Testis (tissue), 3 donors: ENCODE measurements around the gene GEMIN5. TPM values are rescaled to one million over a fixed set of nuclear protein-coding genes. Genes with fewer than 3 reads are reported as not detected.

Experiments
- DNase-seq: peaks from one replicate; pipeline ENCODE4 v3.0.0-alpha.2; 2019
- H3K27ac ChIP-seq, 2 donors: fragments of 200-600 bp; sonication (generic); one replicate each; pipeline ENCODE4 v1.5.1; 2019
- H3K27me3 ChIP-seq: fragments of 200-600 bp; sonication (generic); one replicate; pipeline ENCODE4 v1.5.1; 2019
- H3K36me3 ChIP-seq: fragments of 200-600 bp; sonication (generic); one replicate; pipeline ENCODE4 v1.5.1; 2017; ENCODE audit warnings: low read depth; ENCODE audit errors: missing control alignments
- H3K4me1 ChIP-seq: fragments of 200-600 bp; sonication (generic); one replicate; pipeline ENCODE4 v1.5.1; 2019
- H3K4me3 ChIP-seq, 2 donors: fragments of 200-600 bp; sonication (generic); one replicate each; pipeline ENCODE4 v1.5.1; 2017 to 2019
- H3K9me3 ChIP-seq: fragments of 200-600 bp; sonication (generic); one replicate; pipeline ENCODE4 v1.5.1; 2017
- CTCF ChIP-seq, 3 experiments: fragments of 450-650 bp in 2 of 3; fragments of 200-600 bp in 1 of 3; sonication (generic) in 1 of 3; IDR thresholded peaks; one replicate each; pipeline ENCODE4 v1.5.1; 2016 to 2019; ENCODE audit warnings: antibody characterized with exemption in 3 of 3, mild to moderate bottlenecking in 2 of 3, moderate library complexity in 1 of 3
- POLR2A ChIP-seq: fragments of 450-650 bp; IDR thresholded peaks from one replicate; pipeline ENCODE4 v1.6.1; 2017; ENCODE audit warnings: antibody characterized with exemption, mild to moderate bottlenecking, moderate library complexity
- WGBS, 2 donors: methylation state at CpG; one replicate each; pipeline ENCODE4 v1.1.5; 2018; 5-methylcytosine and 5-hydroxymethylcytosine counted together
- intact Hi-C: fragments of 100-400 bp; cut with DNase I; formaldehyde crosslinking; loops from one replicate; pipeline ENCODE4 v1.15.1; 2023; ENCODE audit warnings: low total_unique reads
- polyA plus RNA-seq: library from polyadenylated mRNA; stranded (reverse); fragments of 350-450 nt; fragmentation: Illumina TruSeq; extraction: RNeasy Lipid Tissue Mini Kit (QIAGEN cat#74804); gene quantifications from one replicate; pipeline ENCODE4 v1.2.3, GENCODE V29; 2014; ENCODE audit warnings: low read depth, low replicate concordance; ENCODE audit not compliant: insufficient read depth
- total RNA-seq, 2 donors: library from RNA; depleted of rRNA; stranded (reverse); fragments of >200 nt; gene quantifications; one replicate each; pipeline ENCODE4 v1.2.3, GENCODE V29; 2016

GEMIN5 gene
- total and polyA plus RNA-seq, 3 donors from 2014 or later, result 15.8 to 24.7 (median 24.1) TPM

GRCh38 chr5:154884424-154884823, 53.6 kb downstream of the GEMIN5 start:
- no peak for DNase-seq
- Histone ChIP-seq H3K36me3 (no peaks in the 10 kb centered on the region), H3K27ac (no peak overlapping the region), H3K4me1 (no peaks in the 10 kb centered on the region), H3K4me3 (no peak overlapping the region), H3K9me3 (no peaks in the 10 kb centered on the region), H3K27me3 (no peaks in the 10 kb centered on the region)
- no peak for TF ChIP-seq POLR2A
- 93 to 96% methylated on average over 8 of the region's 8 CpGs for WGBS, 2 donors
- intact Hi-C loops, result no loop called here

- no peak overlapping the region for H3K27ac ChIP-seq
- H3K4me1 ChIP-seq, result no peaks in the 10 kb centered on the region
- TF ChIP-seq CTCF (IDR thresholded peaks at IDR 0.05) (no peak), POLR2A (no peak)
- intact Hi-C loops, result no loop called here
- H3K36me3 ChIP-seq, result no peaks in the 10 kb centered on the region
- no peaks in the 10 kb centered on the region for H3K27me3 ChIP-seq
- no peaks in the 10 kb centered on the region for H3K9me3 ChIP-seq
- 70 to 73% methylated on average over 4 of the region's 4 CpGs for WGBS, 2 donors
- no peak for DNase-seq
- no peak overlapping the region for H3K4me3 ChIP-seq
Observed at GRCh38 chr5:154881986-154882385, 56.0 kb downstream of the GEMIN5 start.

- no peaks in the 10 kb centered on the region for H3K27me3 ChIP-seq
- no peak overlapping the region for H3K4me3 ChIP-seq
- 94 to 97% methylated on average over 14 of the region's 14 CpGs for WGBS, 2 donors
- H3K4me1 ChIP-seq, result peaks cover 13% of the 10 kb centered on the region
- no peak for TF ChIP-seq POLR2A
- no peak for TF ChIP-seq CTCF (IDR thresholded peaks at IDR 0.05)
- H3K36me3 ChIP-seq, result no peaks in the 10 kb centered on the region
- H3K27ac ChIP-seq, result no peak overlapping the region
- intact Hi-C loops, result no loop called here
- DNase-seq, result no peak
- no peaks in the 10 kb centered on the region for H3K9me3 ChIP-seq
Observed at GRCh38 chr5:154878642-154879335, 59.2 kb downstream of the GEMIN5 start.

GRCh38 chr5:154873791-154874331, 64.2 kb downstream of the GEMIN5 start:
- intact Hi-C loops, result no loop called here
- Histone ChIP-seq H3K27me3 (no peaks in the 10 kb centered on the region), H3K27ac (peak overlapping the region; percentile 78 to 94), H3K4me3 (no peak overlapping the region), H3K9me3 (no peaks in the 10 kb centered on the region), H3K4me1 (peaks cover 22% of the 10 kb centered on the region), H3K36me3 (no peaks in the 10 kb centered on the region)
- no peak for DNase-seq
- TF ChIP-seq CTCF (IDR thresholded peaks at IDR 0.05), result no peak
- TF ChIP-seq POLR2A, result no peak
- WGBS, 2 donors, result 63 to 74% methylated on average over 5 of the region's 5 CpGs

GRCh38 chr5:154871734-154872133, 66.3 kb downstream of the GEMIN5 start:
- Histone ChIP-seq H3K27me3 (no peaks in the 10 kb centered on the region), H3K27ac (peak overlapping the region; percentile 78 to 94), H3K4me1 (peaks cover 41% of the 10 kb centered on the region), H3K4me3 (no peak overlapping the region), H3K36me3 (no peaks in the 10 kb centered on the region), H3K9me3 (no peaks in the 10 kb centered on the region)
- DNase-seq, result no peak
- no peak for TF ChIP-seq CTCF (IDR thresholded peaks at IDR 0.05)
- WGBS, 2 donors, result 86 to 91% methylated on average over 4 of the region's 4 CpGs
- intact Hi-C loops, result no loop called here
